Measurements from ENCODE around the gene GCSAML.

GCSAML gene

DNA sequence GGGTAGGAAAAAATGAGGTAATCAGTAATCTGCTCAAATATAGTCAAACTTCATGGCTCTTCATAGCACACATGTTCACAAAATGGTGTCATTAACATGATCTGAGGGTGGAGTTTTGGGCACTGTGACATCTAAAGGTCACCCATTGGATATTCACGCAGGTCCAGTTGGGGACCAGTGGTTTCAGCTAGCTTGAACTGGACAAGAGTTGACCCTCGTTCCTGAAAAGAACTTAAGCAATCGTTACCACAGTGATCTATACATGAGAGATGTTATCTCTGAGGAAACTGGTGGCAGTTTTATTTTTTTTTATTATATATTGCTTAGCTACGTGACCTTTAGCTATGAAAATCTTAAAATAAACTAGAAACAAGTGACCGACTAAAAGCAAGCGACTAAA lies 9.7 kb upstream of the GCSAML start:
- CTCF ChIA-PET: interaction anchor here (0.5 kb wide), 1 partner anchor 1220 kb away, joined by 3 read pairs; no protein-coding TSS in a partner anchor
- H3K27ac ChIP-seq: no peak overlapping the region
- DNase-seq (ENCODE audit: low spot score): no peak
- POLR2A ChIA-PET (ENCODE audit: low non-redundant PET): no interaction called here
- TF ChIP-seq, protein P1, sequence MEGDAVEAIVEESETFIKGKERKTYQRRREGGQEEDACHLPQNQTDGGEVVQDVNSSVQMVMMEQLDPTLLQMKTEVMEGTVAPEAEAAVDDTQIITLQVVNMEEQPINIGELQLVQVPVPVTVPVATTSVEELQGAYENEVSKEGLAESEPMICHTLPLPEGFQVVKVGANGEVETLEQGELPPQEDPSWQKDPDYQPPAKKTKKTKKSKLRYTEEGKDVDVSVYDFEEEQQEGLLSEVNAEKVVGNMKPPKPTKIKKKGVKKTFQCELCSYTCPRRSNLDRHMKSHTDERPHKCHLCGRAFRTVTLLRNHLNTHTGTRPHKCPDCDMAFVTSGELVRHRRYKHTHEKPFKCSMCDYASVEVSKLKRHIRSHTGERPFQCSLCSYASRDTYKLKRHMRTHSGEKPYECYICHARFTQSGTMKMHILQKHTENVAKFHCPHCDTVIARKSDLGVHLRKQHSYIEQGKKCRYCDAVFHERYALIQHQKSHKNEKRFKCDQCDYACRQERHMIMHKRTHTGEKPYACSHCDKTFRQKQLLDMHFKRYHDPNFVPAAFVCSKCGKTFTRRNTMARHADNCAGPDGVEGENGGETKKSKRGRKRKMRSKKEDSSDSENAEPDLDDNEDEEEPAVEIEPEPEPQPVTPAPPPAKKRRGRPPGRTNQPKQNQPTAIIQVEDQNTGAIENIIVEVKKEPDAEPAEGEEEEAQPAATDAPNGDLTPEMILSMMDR (conservative IDR thresholded peaks at IDR 0.05; ENCODE audit: low read depth): no peak

DNA sequence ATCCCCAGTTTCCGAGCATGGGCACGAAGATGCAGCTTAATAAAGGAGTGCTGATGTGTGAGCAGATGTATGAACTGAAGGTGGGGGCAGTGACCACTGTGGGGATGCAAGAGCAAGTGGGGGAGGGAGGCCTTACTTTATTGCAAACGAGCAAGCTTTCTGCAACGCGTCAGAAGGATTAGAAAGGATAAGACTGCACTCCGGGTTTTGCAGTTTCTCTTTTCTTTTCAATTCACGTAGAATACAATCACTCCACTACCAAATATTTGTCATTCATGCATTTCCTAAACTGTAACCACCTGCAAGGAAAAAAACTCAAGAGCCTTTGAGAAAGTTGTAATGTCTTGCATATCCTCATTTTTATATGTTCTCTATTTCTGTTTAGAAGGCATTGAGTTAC lies 8.4 kb upstream of the GCSAML start:
- POLR2A ChIA-PET (ENCODE audit: low non-redundant PET): no interaction called here
- CTCF ChIA-PET: no interaction called here
- no peak for DNase-seq (ENCODE audit: low spot score)
- H3K27ac ChIP-seq: no peak overlapping the region
- TF ChIP-seq, protein P1 (conservative IDR thresholded peaks at IDR 0.05; ENCODE audit: low read depth): no peak

DNA sequence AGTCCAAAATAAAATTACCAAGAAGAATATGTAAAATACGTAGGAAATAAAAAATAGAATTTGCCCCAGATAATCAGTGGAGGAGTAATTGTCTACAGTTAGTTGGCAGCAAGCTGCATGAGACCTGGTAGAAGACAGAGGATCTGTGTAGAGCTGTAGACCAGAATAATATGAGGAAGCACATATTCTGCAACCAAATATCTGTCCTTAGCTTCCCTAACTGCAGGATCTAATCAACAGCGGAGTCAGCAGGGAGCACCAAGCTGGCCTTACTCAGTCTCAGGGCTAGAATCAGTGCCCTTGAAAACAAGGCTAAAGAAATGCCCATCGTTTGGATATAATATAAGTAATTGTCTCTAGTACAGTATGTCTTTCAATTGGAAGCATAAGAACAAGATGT lies 6.1 kb upstream of the GCSAML start:
- DNase-seq (ENCODE audit: low spot score): no peak
- TF ChIP-seq, protein P1 (conservative IDR thresholded peaks at IDR 0.05; ENCODE audit: low read depth): no peak
- CTCF ChIA-PET: no interaction called here

DNA sequence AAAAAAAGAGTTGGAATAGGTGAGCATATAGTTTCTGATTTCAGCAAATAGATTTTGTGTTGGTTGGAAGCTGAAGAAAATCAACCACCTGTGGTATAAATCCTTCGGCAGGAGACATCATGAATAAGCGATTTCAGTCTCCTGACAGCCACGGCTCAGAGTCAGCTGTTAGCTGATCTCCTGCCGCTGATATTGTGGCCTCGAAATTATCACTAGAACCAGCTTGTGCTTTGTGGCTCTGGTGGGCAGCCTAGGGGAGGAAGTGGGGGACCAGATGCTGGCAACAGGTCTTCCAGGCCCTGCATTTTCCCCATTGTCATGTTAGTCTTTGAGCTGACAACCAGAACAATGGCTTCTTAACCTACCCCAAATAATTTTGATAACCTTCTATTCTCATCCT lies 842 bp upstream of the GCSAML start:
- TF ChIP-seq, protein P1 (conservative IDR thresholded peaks at IDR 0.05; ENCODE audit: low read depth): no peak
- POLR2A ChIA-PET (ENCODE audit: low non-redundant PET): no interaction called here
- H3K27ac ChIP-seq: no peak overlapping the region
- no peak for DNase-seq (ENCODE audit: low spot score)
- CTCF ChIA-PET: no interaction called here

More for the DNA sequence above, 6.1 kb upstream of the GCSAML start:
- POLR2A ChIA-PET (ENCODE audit: low non-redundant PET): no interaction called here
- H3K27ac ChIP-seq: no peak overlapping the region

DNA sequence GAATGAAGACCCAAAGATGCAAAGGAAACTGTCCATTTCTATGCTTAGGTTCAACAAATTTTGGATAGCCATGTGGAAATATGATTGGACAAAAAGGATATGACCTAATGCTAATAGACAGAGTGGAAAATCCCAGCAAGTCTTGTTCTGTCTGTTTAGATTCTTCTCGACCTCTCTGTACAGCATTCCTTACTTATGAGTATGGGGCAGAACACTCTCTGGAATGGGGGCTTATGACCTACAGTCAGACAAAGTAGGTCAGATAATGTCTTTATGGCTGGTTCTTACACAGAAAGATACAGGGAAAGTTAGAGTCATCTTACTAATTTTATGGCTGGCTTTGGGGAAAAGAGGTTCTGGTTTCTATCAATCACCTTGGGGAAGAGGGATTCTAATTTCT lies 2.8 kb downstream of the GCSAML start:
- ChIA-PET POLR2A (ENCODE audit: low non-redundant PET) (no interaction called here), CTCF (no interaction called here)
- DNase-seq (ENCODE audit: low spot score): no peak
- H3K27ac ChIP-seq: no peak overlapping the region
- TF ChIP-seq, protein P1 (conservative IDR thresholded peaks at IDR 0.05; ENCODE audit: low read depth): no peak

DNA sequence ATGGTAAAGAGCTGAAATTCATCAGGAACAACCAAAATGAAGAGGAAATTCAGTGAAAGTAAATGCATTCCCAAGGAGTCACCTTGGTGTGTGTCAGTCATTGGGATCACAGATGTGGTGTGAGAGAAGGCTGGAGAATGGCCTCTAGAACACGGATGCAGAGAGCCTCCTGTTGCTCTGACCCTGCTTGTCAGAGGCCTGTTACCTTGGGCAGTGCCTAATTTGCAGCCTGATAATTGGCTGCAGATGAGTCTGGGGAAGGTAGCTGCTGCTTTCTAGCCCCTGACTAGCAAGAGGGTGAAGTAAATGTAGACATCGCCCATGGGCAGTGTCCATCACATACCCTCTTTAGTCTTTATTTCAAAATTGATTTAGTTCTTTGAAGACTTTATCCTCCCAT lies 3.3 kb downstream of the GCSAML start:
- ChIA-PET POLR2A (ENCODE audit: low non-redundant PET) (no interaction called here), CTCF (no interaction called here)
- H3K27ac ChIP-seq: no peak overlapping the region
- no peak for DNase-seq (ENCODE audit: low spot score)
- TF ChIP-seq, protein P1 (conservative IDR thresholded peaks at IDR 0.05; ENCODE audit: low read depth): no peak

Measured in RWPE1 (cell line).